Inflammatory macrophage (primary cell): Measurements from ENCODE around the gene UCMA.
"Not testable (repeated sequence)": the region's sequence is repeated elsewhere in the genome, so short reads cannot be mapped to it uniquely, and the experiment has no call there.

Experiments used
- DNase-seq, 2 donors: peaks; one replicate each; pipeline ENCODE4 v3.0.0-alpha.2; 2020 to 2022
- total RNA-seq, 18 experiments: gene quantifications; one replicate each; lab custom pipeline; 2026; ENCODE audit warnings: mixed read lengths in 6 of 18, inconsistent platforms in 2 of 18; lab: John Stamatoyannopoulos, UW

Gene UCMA, protein sequence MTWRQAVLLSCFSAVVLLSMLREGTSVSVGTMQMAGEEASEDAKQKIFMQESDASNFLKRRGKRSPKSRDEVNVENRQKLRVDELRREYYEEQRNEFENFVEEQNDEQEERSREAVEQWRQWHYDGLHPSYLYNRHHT
- 0 to 0.03 (median 0) reads per million in 18 experiments for total RNA-seq

GRCh38 chr10:13234172-13234571 lies at the start of gene UCMA:
Gene UCMA, minus strand, starts transcription at chr10:13234374. Its CDS starts 116 bp downstream, at chr10:13234258.
- no peak for DNase-seq

GRCh38 chr10:13282348-13282747 lies 48.2 kb upstream of the UCMA start:
- DNase-seq, result not testable (repeated sequence)

DNA sequence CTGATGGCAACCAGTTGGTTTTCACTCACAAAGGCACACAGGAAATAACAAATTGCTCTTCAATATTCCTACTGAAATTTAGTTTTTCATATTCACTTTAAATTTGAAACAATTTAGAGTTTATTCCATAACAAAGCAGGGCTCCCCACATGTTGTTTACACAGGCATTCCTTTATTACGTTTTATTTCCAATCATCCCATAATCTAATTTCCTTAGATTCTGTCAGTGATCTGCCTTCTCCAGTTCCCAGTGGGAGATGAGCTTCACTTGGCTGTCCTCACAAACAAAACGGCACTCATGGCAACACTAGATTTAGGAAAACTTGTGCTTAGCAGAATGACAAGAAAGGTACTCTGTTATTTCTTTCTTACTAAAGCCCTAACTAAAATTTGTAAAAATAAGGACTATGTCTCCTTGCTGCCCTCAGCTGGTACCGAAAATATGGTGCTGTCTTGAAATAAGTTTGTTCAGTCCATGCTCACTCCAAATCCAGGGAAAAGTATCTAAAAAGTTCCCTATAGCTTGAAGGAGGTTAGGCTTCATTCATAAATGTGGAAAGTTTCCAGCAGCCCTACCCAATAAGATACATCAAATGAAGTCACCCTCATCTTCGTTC lies 42.7 kb upstream of the UCMA start:
- DNase-seq, result no peak

DNA sequence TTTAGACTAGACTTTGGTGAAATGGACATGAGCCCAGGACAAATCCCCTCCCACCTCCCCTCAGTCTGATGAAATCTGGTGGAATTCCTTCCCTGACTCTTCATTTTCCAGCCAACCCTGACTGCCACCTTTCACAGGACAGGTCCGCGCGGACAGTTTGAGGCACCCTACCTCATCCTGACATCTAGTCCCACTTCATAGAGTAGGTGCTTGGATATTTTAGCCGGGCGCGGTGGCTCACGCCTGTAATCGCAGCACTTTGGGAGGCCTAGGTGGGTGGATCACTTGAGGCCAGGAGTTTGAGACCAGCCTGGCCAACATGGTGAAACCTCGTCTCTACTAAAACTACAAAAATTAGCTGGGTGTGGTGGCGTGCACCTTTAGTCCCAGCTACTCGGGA lies 42.0 kb upstream of the UCMA start:
- not testable (repeated sequence) for DNase-seq

- DNase-seq, result no peak
These were observed 38.0 kb upstream of the UCMA start for GRCh38 chr10:13272164-13272571.

GRCh38 chr10:13271552-13272163 lies 37.5 kb upstream of the UCMA start:
- peak; percentile 4 to 9 for DNase-seq

DNA sequence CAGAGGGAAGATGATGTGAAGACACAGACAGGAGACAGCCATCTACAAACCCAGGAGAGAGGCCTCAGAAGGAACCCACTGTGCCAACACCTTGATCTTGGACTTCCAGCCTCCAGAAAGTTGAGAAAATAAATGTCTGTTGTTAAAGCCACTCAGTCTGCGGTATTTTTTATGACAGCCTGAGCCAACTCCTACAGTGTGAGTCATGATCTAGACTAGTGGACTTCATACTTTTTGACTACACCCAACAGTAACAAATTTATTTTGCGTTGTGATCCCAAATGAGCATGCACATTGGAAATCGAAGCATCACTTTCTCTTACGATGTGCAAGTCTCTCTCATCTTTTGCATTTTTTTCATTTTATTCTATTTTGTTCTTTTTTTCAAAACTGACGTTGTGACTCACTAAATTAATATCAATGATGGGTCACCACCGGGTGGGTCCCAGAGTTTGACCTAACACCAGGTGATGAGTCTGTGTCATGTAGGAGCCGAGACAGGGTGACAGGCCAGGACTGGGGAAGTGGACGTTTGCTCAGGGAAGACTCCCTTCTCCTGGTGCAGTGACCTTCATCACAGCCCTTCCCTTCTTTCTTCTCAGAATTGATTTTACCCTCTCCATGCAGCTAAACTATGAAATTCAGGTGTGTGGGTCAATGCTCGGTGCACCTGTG lies 36.8 kb upstream of the UCMA start:
- DNase-seq, result no peak

DNA sequence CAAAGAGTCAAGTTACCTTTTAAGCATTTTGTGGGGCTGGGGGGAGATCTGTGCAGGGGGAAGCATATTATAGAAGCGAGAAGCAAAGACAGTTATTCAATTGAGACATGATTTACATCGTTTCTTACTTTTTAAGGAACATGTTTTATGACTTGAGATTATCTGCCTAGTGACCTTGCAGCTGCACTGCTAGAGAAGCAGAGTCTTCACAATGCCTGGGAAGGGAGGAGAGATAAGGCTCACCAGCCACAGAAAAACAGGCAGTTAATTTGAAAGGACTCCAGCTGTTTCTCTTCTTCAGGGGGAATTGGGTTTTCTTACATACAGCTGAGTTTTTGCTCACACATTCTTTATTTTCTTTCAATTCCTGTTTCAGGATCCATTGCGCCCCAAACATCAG lies 34.7 kb upstream of the UCMA start:
- DNase-seq, result no peak

DNA sequence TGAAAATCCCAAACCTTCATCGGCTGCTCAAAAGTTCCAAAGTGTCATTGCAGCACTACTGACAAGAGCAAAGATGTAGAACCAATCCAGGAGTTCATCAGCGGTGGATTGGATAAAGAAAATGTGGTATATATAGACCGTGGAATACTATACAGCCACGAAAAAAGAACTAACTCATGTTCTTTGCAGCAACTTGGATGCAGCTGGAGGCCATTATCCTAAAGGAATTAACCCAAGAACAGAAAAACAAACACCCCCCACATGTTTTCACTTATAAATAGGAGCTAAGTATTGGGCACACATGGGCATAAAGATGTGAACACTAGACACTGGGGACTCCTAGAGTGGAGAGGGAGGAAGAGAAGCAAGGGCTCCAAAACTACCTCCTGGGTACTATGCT lies 34.1 kb upstream of the UCMA start:
- no peak for DNase-seq

DNA sequence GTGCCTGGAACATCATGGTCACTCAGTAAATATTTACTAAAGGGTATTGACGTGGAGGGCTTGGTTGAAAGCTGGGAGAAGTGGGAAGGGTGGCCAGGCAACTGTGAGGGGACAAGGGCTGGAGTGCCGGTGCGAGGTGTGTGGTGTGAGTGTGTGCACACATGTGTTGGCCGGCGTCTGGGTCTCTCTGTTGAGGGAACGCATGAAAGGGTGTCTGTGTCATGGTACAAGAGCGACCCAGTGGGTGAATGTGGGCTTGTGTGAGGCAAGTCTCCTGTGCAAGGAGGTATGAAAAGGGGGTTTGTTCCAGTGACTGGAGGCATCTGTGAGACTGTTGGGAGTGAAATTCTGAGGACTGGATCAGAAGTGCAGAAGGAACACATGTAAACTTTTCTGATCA lies 29.4 kb upstream of the UCMA start:
- no peak for DNase-seq

- no peak for DNase-seq
These were observed 28.3 kb upstream of the UCMA start for GRCh38 chr10:13262433-13262832.

- no peak for DNase-seq
These were observed 23.5 kb upstream of the UCMA start for GRCh38 chr10:13257621-13258140.

- DNase-seq, result no peak
These were observed 22.5 kb upstream of the UCMA start for GRCh38 chr10:13256627-13257026.

DNA sequence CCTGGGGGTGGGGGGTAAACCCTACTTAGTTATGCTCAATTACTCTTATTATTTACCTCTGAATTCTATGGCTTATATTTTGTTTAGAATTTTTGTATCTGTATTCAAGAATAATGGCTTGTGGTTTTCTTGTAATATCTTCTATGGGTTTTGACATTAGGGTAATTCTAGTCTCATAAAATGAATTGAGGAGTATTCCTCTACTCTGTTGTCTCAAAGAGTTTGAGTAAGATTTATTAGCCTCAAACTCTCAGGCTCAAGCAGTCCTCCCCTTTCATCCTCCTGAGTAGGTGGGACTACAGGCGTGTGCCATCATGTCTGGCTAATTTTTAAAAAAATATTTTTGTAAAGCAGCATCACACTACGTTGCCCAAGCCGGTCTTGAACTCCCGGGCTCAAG lies 19.6 kb upstream of the UCMA start:
- DNase-seq, result no peak

DNA sequence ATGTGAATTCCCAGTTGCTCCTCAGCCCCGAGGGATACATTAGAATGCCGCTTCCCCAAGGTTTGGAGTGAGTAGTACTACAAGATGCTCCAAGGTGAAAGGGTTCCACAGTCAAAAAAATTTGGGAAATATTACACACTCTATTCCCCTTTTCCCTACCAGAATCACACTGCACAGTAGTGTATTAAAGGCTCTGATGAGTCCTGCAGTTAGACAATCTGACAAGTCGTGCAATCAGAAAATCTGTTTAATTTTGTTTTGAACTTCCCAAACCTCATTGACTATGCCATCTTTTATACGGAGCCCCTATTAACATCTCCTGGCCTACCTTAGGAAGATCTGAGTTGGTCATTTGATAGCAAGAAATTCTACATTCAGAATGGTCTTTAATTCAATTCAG lies 13.6 kb upstream of the UCMA start:
- no peak for DNase-seq

GRCh38 chr10:13247246-13247645 lies 13.1 kb upstream of the UCMA start:
- DNase-seq, result no peak

GRCh38 chr10:13242260-13242659 lies 8.1 kb upstream of the UCMA start:
- DNase-seq, result not testable (repeated sequence)

DNA sequence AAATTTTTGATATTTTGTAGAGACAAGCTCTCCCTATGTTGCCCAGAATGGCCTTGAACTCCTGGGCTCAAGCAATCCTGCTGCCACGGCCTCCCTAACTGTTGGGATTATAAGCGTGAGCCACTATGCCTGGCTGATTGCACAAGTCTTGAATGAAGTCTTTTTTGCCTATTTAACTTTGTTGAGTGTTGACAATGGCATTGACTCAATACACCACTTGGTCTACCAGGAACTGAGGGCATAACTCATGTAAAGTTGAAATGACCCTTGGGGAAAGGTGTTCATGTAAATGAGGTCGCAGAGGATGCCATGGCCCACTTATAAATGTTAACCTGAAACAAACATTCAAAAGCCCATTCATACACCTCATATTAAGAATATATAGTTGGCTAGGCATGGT lies 7.4 kb upstream of the UCMA start:
- no peak for DNase-seq

GRCh38 chr10:13239923-13240322 lies 5.7 kb upstream of the UCMA start:
- no peak for DNase-seq

DNA sequence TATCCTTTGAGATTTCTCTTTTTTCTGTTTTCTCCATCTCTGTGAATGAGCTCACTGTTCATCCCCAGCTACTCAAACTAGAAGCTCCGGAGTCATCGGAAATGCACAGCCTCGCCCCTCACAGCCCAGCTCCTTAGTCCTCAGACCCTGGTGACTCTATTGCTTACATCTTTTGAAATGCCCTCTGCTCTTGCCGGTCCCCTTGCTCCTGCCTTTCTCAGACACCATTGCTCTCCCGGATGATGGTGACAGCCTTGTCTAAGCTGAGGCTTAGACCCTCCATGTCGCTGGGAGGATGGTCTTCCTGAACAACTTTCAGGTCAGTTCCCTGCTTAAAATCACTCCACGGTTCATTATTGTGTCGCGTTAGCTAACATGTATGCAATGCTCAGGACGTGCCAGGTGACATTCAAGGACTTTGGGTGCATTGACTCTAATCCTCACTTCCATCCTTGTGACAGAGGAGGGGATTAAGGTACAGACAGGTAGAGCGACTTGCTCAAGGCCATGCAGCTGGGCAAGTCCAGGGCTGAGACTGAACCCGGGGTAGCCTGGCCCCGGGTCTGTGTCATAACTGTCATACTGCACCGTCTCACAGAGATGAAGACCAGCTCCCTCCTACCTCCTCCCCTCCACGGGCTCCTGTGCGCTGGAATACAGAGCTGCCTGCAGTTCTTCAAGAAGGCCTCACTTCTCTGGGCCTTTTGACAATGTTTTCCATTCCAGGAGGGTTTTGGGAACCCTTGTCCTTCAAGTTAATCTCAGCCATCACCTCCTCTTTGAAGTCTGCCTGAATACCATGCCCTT lies 4.3 kb upstream of the UCMA start:
- no peak for DNase-seq

DNA sequence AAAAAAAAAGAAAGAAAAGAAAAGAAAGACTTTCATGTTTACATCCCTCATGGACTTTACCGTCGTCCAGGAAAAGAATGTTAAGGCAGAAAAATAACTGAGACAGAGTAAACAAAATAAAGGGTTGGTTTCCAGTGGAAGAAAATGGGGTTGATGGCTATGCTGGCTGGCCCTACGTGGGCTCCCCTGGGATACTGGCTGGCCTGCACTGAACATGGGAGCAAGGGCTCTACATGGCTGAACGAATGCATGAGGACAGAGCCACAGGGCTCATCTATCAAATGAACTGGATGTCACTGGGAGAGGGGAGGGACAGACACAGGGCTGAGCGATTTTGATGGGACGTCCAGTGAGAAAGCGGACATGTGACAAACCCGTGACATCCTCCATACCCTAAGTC lies 2.5 kb upstream of the UCMA start:
- no peak for DNase-seq

DNA sequence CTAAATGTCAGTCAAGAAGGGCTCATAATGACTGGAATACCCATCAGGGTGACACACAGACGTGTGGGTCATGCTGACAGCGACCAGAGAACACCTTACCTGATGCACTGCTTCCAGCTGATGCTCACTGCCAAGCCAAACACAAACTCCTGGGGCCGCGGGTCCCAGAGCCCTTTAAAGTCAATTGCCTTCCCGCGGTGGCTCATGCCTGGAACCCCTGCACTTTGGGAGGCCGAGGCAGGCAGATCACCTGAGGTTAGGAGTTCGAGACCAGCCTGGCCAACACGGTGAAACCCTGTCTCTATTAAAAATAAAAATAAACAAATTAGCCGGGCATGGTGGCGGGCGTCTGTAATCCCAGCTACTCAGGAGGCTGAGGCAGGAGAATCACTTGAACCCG lies 562 bp upstream of the UCMA start:
- DNase-seq, result not testable (repeated sequence)

DNA sequence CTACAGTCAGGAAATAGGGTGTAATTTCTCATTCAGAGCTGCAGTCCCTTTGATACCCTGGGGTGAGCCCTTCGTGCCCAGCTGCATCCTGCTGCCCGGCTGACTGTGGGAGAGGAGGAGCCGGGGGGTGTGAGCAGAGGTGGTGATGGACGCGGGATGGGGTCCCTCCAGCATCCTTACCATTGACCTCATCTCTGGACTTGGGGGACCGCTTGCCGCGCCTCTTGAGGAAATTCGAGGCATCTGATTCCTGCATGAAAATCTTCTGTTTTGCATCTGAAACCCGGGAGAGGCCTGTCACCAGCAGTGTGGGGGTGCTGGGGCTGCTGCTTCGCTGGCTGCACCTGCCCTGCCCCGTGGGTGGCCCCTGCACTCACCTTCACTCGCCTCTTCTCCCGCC lies 816 bp downstream of the UCMA start:
- DNase-seq, result no peak
